H1 (cell line): ENCODE measurements around the gene RBM20. TPM values are rescaled to one million over a fixed set of nuclear protein-coding genes. Genes with fewer than 3 reads are reported as not detected.

Experiments
- CTCF ChIA-PET: fragments of 300-600 bp; sonication (Branson Sonifier 250); formaldehyde crosslinking; loops from one replicate; lab custom pipeline; 2021; ENCODE audit not compliant: partially characterized antibody; lab: Charles Lee
- POLR2A ChIA-PET: fragments of 300-600 bp; sonication (Branson Sonifier 250); formaldehyde crosslinking; loops from one replicate; lab custom pipeline; 2021; ENCODE audit warnings: inconsistent platforms; ENCODE audit not compliant: partially characterized antibody; lab: Charles Lee
- DNase-seq, 2 experiments: peaks; one replicate each; pipeline versions ENCODE4 v3.0.0 to v3.0.0-alpha.2; 2010 to 2022; ENCODE audit warnings: low spot score in 2 of 2, low read depth in 1 of 2, mixed read lengths in 1 of 2
- FAIRE-seq: peaks from 2 replicates; lab custom pipeline; 2011; peaks lifted over from hg19 to GRCh38; lab: Jason Lieb, UNC
- H2AFZ ChIP-seq: 2 replicates; pipeline ENCODE4 v1.8.1; 2012; ENCODE audit warnings: low read length, inconsistent platforms
- H2AK5ac ChIP-seq: 2 replicates; pipeline ENCODE4 v1.6.1; 2013; ENCODE audit warnings: low read depth, low read length
- H2BK120ac ChIP-seq: replicated peaks from 2 replicates; pipeline ENCODE3; 2013; ENCODE audit warnings: low read depth, low read length, inconsistent platforms
- H2BK12ac ChIP-seq: 2 replicates; pipeline ENCODE4 v1.6.1; 2013; ENCODE audit warnings: low read depth, low read length
- H2BK15ac ChIP-seq: 2 replicates; pipeline ENCODE4 v1.6.1; 2013; ENCODE audit warnings: low read length
- H2BK20ac ChIP-seq: 2 replicates; pipeline ENCODE4 v1.6.1; 2013; ENCODE audit warnings: low read length
- H2BK5ac ChIP-seq: 2 replicates; pipeline ENCODE4 v1.6.1; 2013; ENCODE audit warnings: low read depth, low read length
- H3K14ac ChIP-seq: 2 replicates; pipeline ENCODE4 v1.6.1; 2013; ENCODE audit warnings: inconsistent platforms; ENCODE audit not compliant: insufficient read length
- H3K18ac ChIP-seq: 2 replicates; pipeline ENCODE4 v1.6.1; 2013; ENCODE audit warnings: low read length; ENCODE audit errors: extremely low read depth
- H3K23ac ChIP-seq: 2 replicates; pipeline ENCODE4 v1.6.1; 2013; ENCODE audit warnings: inconsistent platforms; ENCODE audit not compliant: insufficient read length
- H3K23me2 ChIP-seq: 2 replicates; pipeline ENCODE4 v1.6.1; 2013; ENCODE audit warnings: low read depth, low read length
- H3K27ac ChIP-seq: 2 replicates; pipeline ENCODE4 v1.6.1; 2011; ENCODE audit warnings: low read depth, low read length, inconsistent platforms
- H3K27me3 ChIP-seq, 4 experiments: replicated peaks in 1 of 4; 1 replicate in 1 of 4; 2 replicates in 3 of 4; pipeline versions ENCODE4 v1.6.1 to v1.8.1; 2011 to 2013; ENCODE audit warnings: low read length in 3 of 4, mild to moderate bottlenecking in 3 of 4, inconsistent platforms in 2 of 4, mixed read lengths in 2 of 4, moderate library complexity in 1 of 4; ENCODE audit not compliant: control insufficient read depth in 3 of 4, insufficient read depth in 3 of 4; ENCODE audit errors: extremely low read depth in 1 of 4
- H3K36me3 ChIP-seq, 4 experiments: 2 replicates each; pipeline versions ENCODE4 v1.6.1 to v1.8.1; 2011 to 2013; ENCODE audit warnings: mild to moderate bottlenecking in 4 of 4, low read length in 3 of 4, moderate library complexity in 2 of 4, control low read depth in 1 of 4, inconsistent platforms in 1 of 4; ENCODE audit not compliant: insufficient read depth in 4 of 4, control insufficient read depth in 2 of 4
- H3K4ac ChIP-seq: replicated peaks from 2 replicates; pipeline ENCODE3; 2013; ENCODE audit warnings: low read length, low read depth, mixed read lengths, inconsistent platforms; ENCODE audit not compliant: insufficient read length
- H3K4me1 ChIP-seq, 4 experiments: replicated peaks in 1 of 4; 1 replicate in 1 of 4; 2 replicates in 3 of 4; pipeline versions ENCODE4 v1.6.1 to v1.8.1; 2011 to 2013; ENCODE audit warnings: low read length in 3 of 4, inconsistent platforms in 2 of 4, mixed read lengths in 1 of 4; ENCODE audit not compliant: insufficient read depth in 4 of 4, control insufficient read depth in 3 of 4
- H3K4me2 ChIP-seq, 2 experiments: 2 replicates each; pipeline versions ENCODE4 v1.6.1 to v1.8.1; 2011 to 2013; ENCODE audit warnings: low read depth in 2 of 2, low read length in 2 of 2, control low read depth in 1 of 2, inconsistent platforms in 1 of 2, mild to moderate bottlenecking in 1 of 2; ENCODE audit not compliant: insufficient read depth in 1 of 2
- H3K4me3 ChIP-seq, 4 experiments: fragments of 200-600, 300-600 bp in 1 of 4; sonication (generic), shearing (Covaris generic), sonication (Bioruptor Twin) in 1 of 4; 2 replicates each; pipeline versions ENCODE4 v1.5.1 to v1.8.1; 2011 to 2016; ENCODE audit warnings: low read length in 4 of 4, low read depth in 3 of 4, control low read depth in 2 of 4, inconsistent platforms in 2 of 4, mild to moderate bottlenecking in 2 of 4, mixed read lengths in 1 of 4, moderate library complexity in 1 of 4; ENCODE audit not compliant: insufficient read depth in 2 of 4; ENCODE audit errors: extremely low read depth in 1 of 4
- H3K56ac ChIP-seq: replicated peaks from 2 replicates; pipeline ENCODE3; 2013; ENCODE audit warnings: low read depth, mild to moderate bottlenecking, mixed read lengths, low read length, inconsistent platforms; ENCODE audit not compliant: insufficient read length
- H3K79me1 ChIP-seq: 2 replicates; pipeline ENCODE4 v1.6.1; 2013; ENCODE audit warnings: low read depth, low read length, control low read depth
- H3K79me2 ChIP-seq, 2 experiments: 2 replicates each; pipeline versions ENCODE4 v1.6.1 to v1.8.1; 2012 to 2013; ENCODE audit warnings: low read length in 2 of 2, mild to moderate bottlenecking in 2 of 2, inconsistent platforms in 1 of 2; ENCODE audit not compliant: insufficient read depth in 2 of 2, control insufficient read depth in 1 of 2
- H3K9ac ChIP-seq, 4 experiments: replicated peaks in 1 of 4; 1 replicate in 1 of 4; 2 replicates in 3 of 4; pipeline versions ENCODE4 v1.6.1 to v1.8.1; 2011 to 2013; ENCODE audit warnings: low read depth in 3 of 4, low read length in 3 of 4, control low read depth in 2 of 4, mild to moderate bottlenecking in 2 of 4, moderate library complexity in 2 of 4, inconsistent platforms in 1 of 4; ENCODE audit errors: extremely low read depth in 1 of 4
- H3K9me3 ChIP-seq, 2 experiments: 2 replicates each; pipeline versions ENCODE4 v1.6.1 to v1.8.1; 2012 to 2013; ENCODE audit warnings: mild to moderate bottlenecking in 2 of 2, moderate library complexity in 2 of 2, control low read depth in 1 of 2, inconsistent platforms in 1 of 2, low read depth in 1 of 2, low read length in 1 of 2, mixed read lengths in 1 of 2; ENCODE audit not compliant: insufficient read depth in 2 of 2
- H4K20me1 ChIP-seq, 2 experiments: replicated peaks in 1 of 2; 2 replicates each; pipeline versions ENCODE3 to v1.8.1; 2011 to 2013; ENCODE audit warnings: inconsistent platforms in 2 of 2, low read length in 2 of 2, mild to moderate bottlenecking in 1 of 2; ENCODE audit not compliant: insufficient read depth in 2 of 2, control insufficient read depth in 1 of 2
- H4K5ac ChIP-seq: 2 replicates; pipeline ENCODE4 v1.6.1; 2013; ENCODE audit warnings: low read length, low read depth, mixed read lengths, inconsistent platforms; ENCODE audit not compliant: insufficient read length
- H4K8ac ChIP-seq: 2 replicates; pipeline ENCODE4 v1.8.0; 2013; ENCODE audit warnings: mild to moderate bottlenecking, moderate library complexity, low read length, inconsistent platforms; ENCODE audit not compliant: insufficient read depth; ENCODE audit errors: extremely low read depth
- H4K91ac ChIP-seq: replicated peaks from 2 replicates; pipeline ENCODE3; 2013; ENCODE audit warnings: low read length, mixed read lengths, inconsistent platforms; ENCODE audit not compliant: insufficient read length
- FOSL1 ChIP-seq: IDR thresholded peaks from 2 replicates; pipeline ENCODE4 v1.6.1; 2011; ENCODE audit warnings: mild to moderate bottlenecking, low read depth, low read length, moderate library complexity; ENCODE audit not compliant: insufficient read depth
- KDM1A ChIP-seq: fragments of 200-600, 300-600 bp; sonication (generic); IDR thresholded peaks from 2 replicates; pipeline ENCODE4 v1.7.1; 2016; ENCODE audit warnings: mild to moderate bottlenecking, low read length, borderline replicate concordance
- WGBS, 2 experiments: shearing (Covaris generic) in 1 of 2; methylation state at CpG; one replicate each; pipeline versions ENCODE4 v1.1.6 to v1.1.7; 2013 to 2015; ENCODE audit warnings: low lambda C conversion rate in 2 of 2, mixed read lengths in 2 of 2, inconsistent platforms in 1 of 2, low coverage in 1 of 2, missing lambda C conversion rate in 1 of 2; ENCODE audit not compliant: insufficient replicate concordance in 2 of 2, insufficient coverage in 1 of 2, insufficient read length in 1 of 2; ENCODE audit errors: extremely low coverage in 1 of 2, missing lambda C conversion rate in 1 of 2; 5-methylcytosine and 5-hydroxymethylcytosine counted together
- polyA plus RNA-seq, 7 experiments: library from polyadenylated mRNA; depleted of rRNA in 3 of 7; stranded (reverse) in 5 of 7; unstranded in 2 of 7; fragments of >200 nt in 5 of 7; fragments of 200-250 nt in 2 of 7; gene quantifications; 1 replicate in 5 of 7; 2 replicates in 1 of 7; 4 replicates in 1 of 7; pipeline versions ENCODE4 v1.2.1 to v1.2.3, GENCODE V29; 2011 to 2013; ENCODE audit warnings: missing spikeins in 2 of 7, mixed read lengths in 2 of 7
- total RNA-seq: library from RNA; stranded (reverse); fragmentation: NEBNext Ultra II Directional; extraction: Animal tissue kit (Norgen Biotek cat#: 25700); gene quantifications from 2 replicates; pipeline ENCODE4 v1.2.1, GENCODE V29; 2021

The RBM20 gene
- total and polyA plus RNA-seq, 2 of the 8 experiments (the other 6 are each of a cell fraction or from before 2014, with no cell fraction given), result 0.05 to 0.63 TPM

DNA sequence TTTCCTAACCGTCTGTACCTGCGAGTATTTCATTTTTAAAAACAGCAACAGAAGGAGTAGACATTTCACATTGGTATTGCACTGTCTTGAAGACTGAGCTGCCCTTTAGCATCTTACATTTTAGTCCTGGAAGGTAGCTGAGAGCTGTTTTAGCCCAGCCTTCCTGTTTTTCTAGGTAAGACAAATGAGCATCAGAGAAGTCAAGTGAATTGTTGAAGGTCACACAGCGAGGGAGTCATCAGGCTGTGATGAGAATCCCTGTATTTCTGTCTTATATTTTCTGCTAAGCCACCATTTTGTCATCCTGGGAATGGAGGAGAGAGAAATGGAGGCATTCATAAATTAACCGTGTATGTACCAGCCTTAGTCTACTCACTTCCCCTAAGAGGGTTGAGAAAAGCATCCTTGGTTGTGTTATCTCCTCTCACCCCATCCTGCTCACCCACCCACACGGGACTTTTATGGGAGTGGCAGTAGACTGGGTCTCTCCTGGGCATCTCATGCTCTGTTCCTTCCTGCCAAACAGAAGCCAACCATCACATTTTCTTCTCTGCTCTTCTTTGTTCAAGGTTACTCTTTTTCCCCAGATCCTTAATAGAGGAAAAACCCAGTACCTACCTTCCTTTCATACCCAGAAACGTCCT, 8.5 kb downstream of the RBM20 start:
- no peak overlapping the region for H4K5ac ChIP-seq
- TF ChIP-seq KDM1A (peak; percentile 52; the same call in 1 of the 2 replicates), FOSL1 (no peak)
- H2BK20ac ChIP-seq, result no peak overlapping the region
- H3K79me2 ChIP-seq, result no peaks in the 10 kb centered on the region
- no peaks in the 10 kb centered on the region for H3K36me3 ChIP-seq
- H3K79me1 ChIP-seq, result no peaks in the 10 kb centered on the region
- peaks cover 0 to 9% (median 3%) of the 10 kb centered on the region in 4 experiments; a peak in 2 of 7 replicates for H3K4me1 ChIP-seq
- FAIRE-seq (no peak), DNase-seq (no peak)
- H3K27ac ChIP-seq, result no peak overlapping the region
- no peak overlapping the region for H3K56ac ChIP-seq
- H3K18ac ChIP-seq, result no peak overlapping the region
- no peak overlapping the region for H2BK15ac ChIP-seq
- H3K9me3 ChIP-seq, result no peaks in the 10 kb centered on the region
- H3K9ac ChIP-seq, result no peak overlapping the region
- H2AK5ac ChIP-seq, result no peak overlapping the region
- no peak overlapping the region for H3K14ac ChIP-seq
- no peak overlapping the region for H4K8ac ChIP-seq
- H3K23me2 ChIP-seq, result no peaks in the 10 kb centered on the region
- H3K4ac ChIP-seq, result no peak overlapping the region
- no peaks in the 10 kb centered on the region; a peak in 1 of 7 replicates for H3K27me3 ChIP-seq
- no peaks in the 10 kb centered on the region for H4K20me1 ChIP-seq
- POLR2A ChIA-PET, result interaction anchor here (0.6 to 0.8 kb wide), 2 partner anchors 42 to 123 kb away, joined by 4 read pairs; no protein-coding TSS in a partner anchor
- CTCF ChIA-PET, result interaction anchor here (0.6 to 2.3 kb wide), 4 partner anchors 19 to 225 kb away, joined by 3 to 10 read pairs (median 5); no protein-coding TSS in a partner anchor
- H2BK120ac ChIP-seq, result no peak overlapping the region
- 84% methylated on average over 6 of the region's 6 CpGs; no CpG with 5 or more reads in 1 of the 2 experiments for WGBS, 2 experiments
- H4K91ac ChIP-seq, result no peak overlapping the region
- no peak overlapping the region for H2BK5ac ChIP-seq
- no peak overlapping the region for H2BK12ac ChIP-seq
- no peak overlapping the region for H2AFZ ChIP-seq
- H3K23ac ChIP-seq, result no peak overlapping the region
- no peak overlapping the region for H3K4me2 ChIP-seq
- no peak overlapping the region for H3K4me3 ChIP-seq
